Spleen (tissue), 11 donors: ENCODE results near the gene YKT6. TPM values are rescaled to one million over a fixed set of nuclear protein-coding genes. Genes with fewer than 3 reads are reported as not detected.

Experiments used
- DNase-seq: peaks from one replicate; pipeline ENCODE4 v3.0.0-alpha.2; 2020
- H3K27ac ChIP-seq, 8 donors: fragments of 200-600 bp; sonication (generic) in 7 of 8; 1 replicate in 4 of 8; 2 replicates in 4 of 8; pipeline versions ENCODE4 v1.5.0 to v1.8.0; 2016 to 2021; ENCODE audit warnings: inconsistent platforms in 4 of 8, mild to moderate bottlenecking in 4 of 8, moderate library complexity in 1 of 8
- H3K27me3 ChIP-seq, 7 donors: fragments of 200-600 bp; sonication (generic) in 6 of 7; replicated peaks in 1 of 7; 1 replicate in 4 of 7; 2 replicates in 3 of 7; pipeline versions ENCODE4 v1.5.0 to v1.8.0; 2016 to 2021; ENCODE audit warnings: inconsistent platforms in 3 of 7, mild to moderate bottlenecking in 1 of 7
- H3K36me3 ChIP-seq, 6 donors: fragments of 200-600 bp; sonication (generic) in 5 of 6; 1 replicate in 4 of 6; 2 replicates in 2 of 6; pipeline versions ENCODE4 v1.5.0 to v1.8.0; 2016 to 2021; ENCODE audit warnings: inconsistent platforms in 2 of 6
- H3K4me1 ChIP-seq, 6 donors: fragments of 200-600 bp; sonication (generic) in 5 of 6; 1 replicate in 3 of 6; 2 replicates in 3 of 6; pipeline versions ENCODE4 v1.5.0 to v1.8.0; 2016 to 2021; ENCODE audit warnings: inconsistent platforms in 3 of 6
- H3K4me3 ChIP-seq, 8 donors: fragments of 200-600 bp; sonication (generic) in 7 of 8; 1 replicate in 4 of 8; 2 replicates in 4 of 8; pipeline versions ENCODE4 v1.5.0 to v1.8.0; 2016 to 2021; ENCODE audit warnings: inconsistent platforms in 4 of 8, mild to moderate bottlenecking in 4 of 8, moderate library complexity in 2 of 8
- H3K9me3 ChIP-seq, 8 donors: fragments of 200-600 bp; sonication (generic) in 7 of 8; 1 replicate in 4 of 8; 2 replicates in 4 of 8; pipeline versions ENCODE4 v1.5.0 to v1.8.0; 2016 to 2021; ENCODE audit warnings: inconsistent platforms in 4 of 8
- CTCF ChIP-seq, 11 experiments: fragments of 200-600 bp in 7 of 11; fragments of 450-650 bp in 4 of 11; sonication (generic) in 4 of 11; IDR thresholded peaks in 8 of 11; conservative IDR thresholded peaks in 3 of 11; 1 replicate in 7 of 11; 2 replicates in 4 of 11; pipeline versions ENCODE4 v1.4.0 to v1.8.0; 2016 to 2021; ENCODE audit warnings: antibody characterized with exemption in 11 of 11, inconsistent platforms in 4 of 11, mild to moderate bottlenecking in 1 of 11
- POLR2A ChIP-seq, 3 donors: fragments of 450-650 bp; IDR thresholded peaks; one replicate each; pipeline ENCODE4 v1.5.1; 2017; ENCODE audit warnings: antibody characterized with exemption in 3 of 3, mild to moderate bottlenecking in 1 of 3
- POLR2AphosphoS5 ChIP-seq, 3 donors: sonication (generic); formaldehyde crosslinking; IDR thresholded peaks; one replicate each; pipeline ENCODE4 v1.5.1; 2017; ENCODE audit warnings: antibody characterized with exemption in 3 of 3
- WGBS, 5 donors: extraction: QIAGEN DNeasy Blood & Tissue Kit in 3 of 5; methylation state at CpG; one replicate each; pipeline versions ENCODE4 v1.1.5 to v1.1.7; 2013 to 2018; 5-methylcytosine and 5-hydroxymethylcytosine counted together
- intact Hi-C: fragments of 100-400 bp; cut with DNase I; formaldehyde crosslinking; loops from one replicate; pipeline ENCODE4 v1.15.0; 2023; ENCODE audit warnings: low total_unique reads
- polyA plus RNA-seq, 3 donors: library from polyadenylated mRNA; stranded (reverse); fragments of 200-250 nt; gene quantifications; one replicate each; pipeline ENCODE4 v1.2.1, GENCODE V29; 2013
- total RNA-seq, 7 donors: library from RNA; depleted of rRNA in 3 of 7; stranded (reverse); fragments of >200 nt in 3 of 7; fragmentation: NEBNext Ultra II Directional in 4 of 7; extraction: Animal tissue kit (Norgen Biotek cat#: 25700) in 4 of 7; gene quantifications; one replicate each; pipeline versions ENCODE4 v1.1.0 to v1.2.1, GENCODE V29; 2016 to 2021
- donor health status: healthy with polysubstance abuse.
- donor health status: DM: no; HTN: no; CAD: no; lungs with moderate emphysema.
- donor health status: DM: no; HTN: no; CAD: no.
- donor health status: Bipolar disorder and iron deficiency.
- donor health status: healthy.
- donor health status: DM: no; HTN: no; CAD: no.
- donor health status: DM: yes; HTN: yes; CAD: no.

Gene YKT6
- total and polyA plus RNA-seq, 10 donors, result 26.9 to 66.4 (median 55.4) TPM

GRCh38 chr7:44153948-44154335 lies 46.8 kb upstream of the YKT6 start:
- Histone ChIP-seq H3K9me3 (no peaks in the 10 kb centered on the region), H3K4me3 (no peak overlapping the region), H3K4me1 (peaks cover 0 to 18% (median 4%) of the 10 kb centered on the region in 6 donors), H3K27me3 (no peaks in the 10 kb centered on the region), H3K36me3 (no peaks in the 10 kb centered on the region), H3K27ac (no peak overlapping the region)
- TF ChIP-seq POLR2A (IDR thresholded peaks at IDR 0.05) (no peak), POLR2AphosphoS5 (IDR thresholded peaks at IDR 0.05) (no peak), CTCF (IDR thresholded peaks at IDR 0.05 in 8 of 11, conservative IDR thresholded peaks at IDR 0.05 in 3 of 11) (no peak)
- DNase-seq, result no peak
- 87 to 99% (median 91%) methylated on average over 5 of the region's 5 CpGs for WGBS, 5 donors
- intact Hi-C loops, result no loop called here

- no peak overlapping the region for H3K27ac ChIP-seq
- no peak overlapping the region for H3K4me3 ChIP-seq
- WGBS, 5 donors, result 60 to 88% (median 78%) methylated on average over 3 of the region's 3 CpGs
- TF ChIP-seq POLR2A (IDR thresholded peaks at IDR 0.05), result no peak
- no peak for TF ChIP-seq CTCF (IDR thresholded peaks at IDR 0.05 in 8 of 11, conservative IDR thresholded peaks at IDR 0.05 in 3 of 11)
- TF ChIP-seq POLR2AphosphoS5 (IDR thresholded peaks at IDR 0.05), result no peak
- no peak for DNase-seq
- no peaks in the 10 kb centered on the region for H3K36me3 ChIP-seq
- no peaks in the 10 kb centered on the region for H3K9me3 ChIP-seq
- peaks cover 0 to 17% (median 3%) of the 10 kb centered on the region in 6 donors for H3K4me1 ChIP-seq
- intact Hi-C loops, result no loop called here
- H3K27me3 ChIP-seq, result no peaks in the 10 kb centered on the region
Observed at GRCh38 chr7:44154703-44155102, 46.1 kb upstream of the YKT6 start.

GRCh38 chr7:44155191-44156185 lies 45.3 kb upstream of the YKT6 start:
- no peak for DNase-seq
- intact Hi-C loops, result no loop called here
- Histone ChIP-seq H3K27me3 (no peaks in the 10 kb centered on the region), H3K4me3 (no peak overlapping the region), H3K27ac (no peak overlapping the region), H3K4me1 (peaks cover 0 to 9% (median 0%) of the 10 kb centered on the region in 6 donors), H3K36me3 (no peaks in the 10 kb centered on the region), H3K9me3 (no peaks in the 10 kb centered on the region)
- WGBS, 5 donors, result 72 to 94% (median 87%) methylated on average over 8 of the region's 8 CpGs
- no peak for TF ChIP-seq POLR2A (IDR thresholded peaks at IDR 0.05)
- TF ChIP-seq CTCF (IDR thresholded peaks at IDR 0.05 in 8 of 11, conservative IDR thresholded peaks at IDR 0.05 in 3 of 11), result no peak
- no peak for TF ChIP-seq POLR2AphosphoS5 (IDR thresholded peaks at IDR 0.05)

- DNase-seq, result no peak
- Histone ChIP-seq H3K36me3 (no peaks in the 10 kb centered on the region), H3K4me3 (no peak overlapping the region), H3K27me3 (no peaks in the 10 kb centered on the region), H3K4me1 (no peaks in the 10 kb centered on the region), H3K9me3 (no peaks in the 10 kb centered on the region), H3K27ac (no peak overlapping the region)
- 87 to 93% (median 88%) methylated on average over 2 to 4 of the region's 4 CpGs for WGBS, 5 donors
- TF ChIP-seq POLR2A (IDR thresholded peaks at IDR 0.05), result no peak
- TF ChIP-seq CTCF (IDR thresholded peaks at IDR 0.05 in 8 of 11, conservative IDR thresholded peaks at IDR 0.05 in 3 of 11), result no peak
- TF ChIP-seq POLR2AphosphoS5 (IDR thresholded peaks at IDR 0.05), result no peak
- intact Hi-C loops, result no loop called here
Observed at GRCh38 chr7:44156453-44157010, 44.2 kb upstream of the YKT6 start.
